Lower lobe of right lung (tissue), 2 donors: ENCODE results near the gene PTPRN2. TPM values are rescaled to one million over a fixed set of nuclear protein-coding genes. Genes with fewer than 3 reads are reported as not detected.
A peak's percentile ranks its signal among the peaks of the same experiment; 100 is the strongest.

Experiments used
- ATAC-seq, 2 donors: fragments of 200-7000 bp; cut with Tn5 transposase; one replicate each; pipeline ENCODE4 v1.9.1; 2020 to 2022; ENCODE audit warnings: mild to moderate bottlenecking in 2 of 2, moderate library complexity in 2 of 2
- DNase-seq: peaks from one replicate; pipeline ENCODE4 v3.0.0-alpha.2; 2020
- H3K27ac ChIP-seq: fragments of 200-600 bp; one replicate; pipeline ENCODE4 v1.8.0; 2022
- H3K27me3 ChIP-seq: fragments of 200-600 bp; one replicate; pipeline ENCODE4 v1.8.0; 2022; ENCODE audit warnings: low read depth
- H3K36me3 ChIP-seq: fragments of 200-600 bp; one replicate; pipeline ENCODE4 v1.8.0; 2022; ENCODE audit warnings: mild to moderate bottlenecking
- H3K4me1 ChIP-seq: fragments of 200-600 bp; one replicate; pipeline ENCODE4 v1.8.0; 2022
- H3K4me3 ChIP-seq: fragments of 200-600 bp; one replicate; pipeline ENCODE4 v1.8.0; 2022; ENCODE audit warnings: mild to moderate bottlenecking
- H3K9me3 ChIP-seq: fragments of 200-600 bp; one replicate; pipeline ENCODE4 v1.8.0; 2022
- intact Hi-C: fragments of 100-400 bp; cut with DNase I; formaldehyde crosslinking; loops from one replicate; pipeline ENCODE4 v1.11.0; 2022
- total RNA-seq: library from RNA; stranded (reverse); fragmentation: NEBNext Ultra II Directional; extraction: Animal tissue kit (Norgen Biotek cat#: 25700); gene quantifications from one replicate; pipeline ENCODE4 v1.2.1, GENCODE V29; 2021
- TF ChIP-seq, protein P1 (sequence below): fragments of 200-600 bp; IDR thresholded peaks from one replicate; pipeline ENCODE4 v1.8.0; 2022; ENCODE audit warnings: antibody characterized with exemption, mild to moderate bottlenecking
- donor health status: DM: no; HTN: yes; CAD: no; lungs with severe emphysema.

Gene PTPRN2
- total RNA-seq, 1 donor from 2014 or later, result 6.8 TPM

DNA sequence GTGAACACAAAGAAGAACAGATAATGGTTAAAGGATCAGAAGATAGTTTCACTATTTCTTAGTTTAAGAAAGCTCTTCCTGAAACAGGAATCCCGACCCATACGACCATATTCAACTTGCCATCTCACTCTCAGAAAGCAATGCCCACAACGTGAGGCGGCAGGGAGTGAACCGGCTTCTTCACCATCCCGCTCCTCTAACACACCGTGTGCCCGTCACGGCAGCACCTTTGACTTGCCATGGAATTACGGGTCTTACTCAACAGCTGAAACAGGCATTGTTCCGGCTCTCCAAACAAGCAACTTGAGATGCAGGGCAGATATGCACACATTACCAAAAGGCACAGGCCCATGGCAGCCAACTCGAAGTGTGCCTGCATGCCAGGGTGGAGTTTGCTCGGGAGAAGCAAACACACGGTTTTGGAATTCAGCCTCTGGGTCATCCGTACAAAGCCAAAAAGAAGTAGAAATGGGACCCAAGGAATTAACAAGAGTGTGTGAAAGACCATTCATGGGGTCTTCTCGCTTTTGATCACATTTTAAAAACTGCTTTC, 957.2 kb downstream of the PTPRN2 start:
- ATAC-seq (no peak), DNase-seq (no peak)
- intact Hi-C loops, result no loop called here
- no peak overlapping the region for H3K4me3 ChIP-seq
- H3K27ac ChIP-seq, result no peak overlapping the region
- no peaks in the 10 kb centered on the region for H3K9me3 ChIP-seq
- TF ChIP-seq, protein P1, sequence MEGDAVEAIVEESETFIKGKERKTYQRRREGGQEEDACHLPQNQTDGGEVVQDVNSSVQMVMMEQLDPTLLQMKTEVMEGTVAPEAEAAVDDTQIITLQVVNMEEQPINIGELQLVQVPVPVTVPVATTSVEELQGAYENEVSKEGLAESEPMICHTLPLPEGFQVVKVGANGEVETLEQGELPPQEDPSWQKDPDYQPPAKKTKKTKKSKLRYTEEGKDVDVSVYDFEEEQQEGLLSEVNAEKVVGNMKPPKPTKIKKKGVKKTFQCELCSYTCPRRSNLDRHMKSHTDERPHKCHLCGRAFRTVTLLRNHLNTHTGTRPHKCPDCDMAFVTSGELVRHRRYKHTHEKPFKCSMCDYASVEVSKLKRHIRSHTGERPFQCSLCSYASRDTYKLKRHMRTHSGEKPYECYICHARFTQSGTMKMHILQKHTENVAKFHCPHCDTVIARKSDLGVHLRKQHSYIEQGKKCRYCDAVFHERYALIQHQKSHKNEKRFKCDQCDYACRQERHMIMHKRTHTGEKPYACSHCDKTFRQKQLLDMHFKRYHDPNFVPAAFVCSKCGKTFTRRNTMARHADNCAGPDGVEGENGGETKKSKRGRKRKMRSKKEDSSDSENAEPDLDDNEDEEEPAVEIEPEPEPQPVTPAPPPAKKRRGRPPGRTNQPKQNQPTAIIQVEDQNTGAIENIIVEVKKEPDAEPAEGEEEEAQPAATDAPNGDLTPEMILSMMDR, result no peak
- H3K36me3 ChIP-seq, result no peaks in the 10 kb centered on the region
- H3K27me3 ChIP-seq, result peaks cover 5% of the 10 kb centered on the region
- H3K4me1 ChIP-seq, result no peaks in the 10 kb centered on the region

DNA sequence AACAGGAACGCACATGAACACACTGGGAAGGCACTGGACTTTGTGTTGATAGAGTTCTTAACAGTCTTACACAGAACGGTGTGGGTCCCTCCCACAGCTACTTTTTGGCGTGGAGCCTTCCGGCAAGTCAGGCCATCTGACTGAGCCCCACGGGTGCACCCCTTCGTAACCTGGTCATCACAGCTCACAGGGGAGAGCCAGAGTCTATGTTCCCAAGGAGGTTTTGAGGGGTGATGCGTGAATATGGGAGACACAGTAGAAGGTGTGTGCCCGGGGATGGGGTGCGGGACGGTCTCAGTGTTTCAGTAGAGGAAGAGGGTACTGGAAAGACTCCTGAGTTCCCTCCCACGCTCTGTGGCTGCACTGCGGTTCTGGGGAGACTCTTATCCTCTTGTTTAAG, 959.2 kb downstream of the PTPRN2 start:
- ATAC-seq (no peak), DNase-seq (no peak)
- H3K27me3 ChIP-seq, result peaks cover 1% of the 10 kb centered on the region
- H3K4me1 ChIP-seq, result no peaks in the 10 kb centered on the region
- intact Hi-C loops, result no loop called here
- H3K36me3 ChIP-seq, result no peaks in the 10 kb centered on the region
- no peak overlapping the region for H3K27ac ChIP-seq
- TF ChIP-seq, protein P1, result no peak
- H3K9me3 ChIP-seq, result no peaks in the 10 kb centered on the region
- no peak overlapping the region for H3K4me3 ChIP-seq

DNA sequence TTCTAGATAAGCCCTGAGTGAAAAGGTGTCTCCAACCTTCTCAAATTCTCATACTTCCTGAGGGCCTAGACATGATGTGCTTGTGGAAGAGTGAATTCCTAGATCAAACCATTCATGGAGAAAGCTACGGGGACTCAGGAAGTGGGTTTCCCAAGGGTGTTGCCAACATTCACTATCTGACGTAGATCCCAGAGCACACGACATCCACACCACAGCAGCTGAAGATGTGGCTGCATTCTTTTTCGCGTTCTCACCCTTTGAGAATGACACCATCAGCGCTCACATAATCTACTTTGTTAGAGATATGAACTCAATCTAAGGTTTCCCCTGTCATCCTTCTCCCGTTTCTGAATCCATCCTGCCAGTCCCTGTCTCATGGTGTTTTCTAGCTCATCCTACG, 960.0 kb downstream of the PTPRN2 start:
- Histone ChIP-seq H3K27ac (no peak overlapping the region), H3K9me3 (no peaks in the 10 kb centered on the region), H3K27me3 (no peaks in the 10 kb centered on the region), H3K4me1 (no peaks in the 10 kb centered on the region), H3K4me3 (no peak overlapping the region), H3K36me3 (no peaks in the 10 kb centered on the region)
- ATAC-seq, result no peak
- no peak for DNase-seq
- intact Hi-C loops, result no loop called here
- TF ChIP-seq, protein P1, result no peak

DNA sequence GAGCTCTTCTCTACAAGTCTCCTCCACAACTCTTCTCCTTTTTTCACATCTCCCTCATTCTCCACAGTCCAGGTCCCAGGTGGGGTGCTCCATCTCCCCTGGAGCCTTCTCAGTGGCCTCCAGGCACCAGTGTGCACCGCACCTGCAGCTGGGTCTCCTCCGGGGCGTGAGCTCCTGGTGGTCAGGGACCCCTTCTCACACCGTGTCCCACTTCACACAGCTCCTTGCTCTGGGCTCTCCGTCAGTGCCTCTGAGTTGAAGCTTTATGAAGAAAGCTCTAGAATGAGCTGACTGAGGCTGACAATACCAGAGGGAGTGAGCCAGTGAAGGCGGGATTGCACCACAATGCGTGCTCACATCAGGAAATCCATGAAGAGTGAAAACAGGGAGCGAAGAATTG, 960.6 kb downstream of the PTPRN2 start:
- H3K4me3 ChIP-seq, result no peak overlapping the region
- TF ChIP-seq, protein P1, result no peak
- peak in 1 of 2 donors; percentile 27 for ATAC-seq
- H3K27ac ChIP-seq, result no peak overlapping the region
- H3K36me3 ChIP-seq, result no peaks in the 10 kb centered on the region
- no peaks in the 10 kb centered on the region for H3K4me1 ChIP-seq
- intact Hi-C loops, result no loop called here
- no peaks in the 10 kb centered on the region for H3K9me3 ChIP-seq
- DNase-seq, result no peak
- no peaks in the 10 kb centered on the region for H3K27me3 ChIP-seq

DNA sequence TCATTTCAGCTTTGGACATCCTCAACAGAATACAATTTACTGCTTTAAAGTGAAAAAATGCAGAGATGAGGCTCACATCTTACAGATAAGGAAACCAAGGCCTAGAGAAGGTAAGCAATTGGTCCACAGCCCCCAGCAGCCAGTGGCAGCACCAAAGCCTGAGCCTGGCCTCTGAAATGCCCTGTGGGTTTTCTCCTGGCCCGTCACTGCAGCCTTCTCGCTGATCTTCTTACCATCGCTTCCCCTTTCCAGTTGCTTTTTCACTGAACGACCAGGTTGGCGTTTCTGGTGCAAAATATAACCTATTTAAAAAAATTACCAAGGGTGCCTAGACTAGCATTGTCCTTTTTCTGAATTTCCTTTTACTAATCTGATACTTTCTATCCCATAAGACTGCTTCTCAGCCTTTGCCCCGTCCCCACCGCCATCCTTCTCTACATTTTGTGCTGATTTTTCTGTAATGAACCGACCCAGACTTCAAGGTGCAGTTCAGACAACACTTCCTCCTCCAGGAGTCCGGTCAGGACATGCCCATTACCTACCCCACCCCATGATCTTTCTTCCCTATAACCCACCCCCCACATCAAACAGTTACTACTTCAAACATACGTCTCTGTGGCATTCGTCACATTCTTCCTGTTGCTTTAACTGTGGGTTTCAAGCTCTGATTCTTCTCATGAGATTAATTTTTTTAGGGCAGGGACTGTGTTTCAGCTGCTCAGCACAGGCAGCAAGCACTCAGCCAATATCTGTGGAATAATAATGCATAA, 961.5 kb downstream of the PTPRN2 start:
- DNase-seq, result no peak
- no peak for ATAC-seq
- H3K4me3 ChIP-seq, result no peak overlapping the region
- TF ChIP-seq, protein P1, result no peak
- intact Hi-C loops, result no loop called here
- no peaks in the 10 kb centered on the region for H3K27me3 ChIP-seq
- H3K9me3 ChIP-seq, result no peaks in the 10 kb centered on the region
- H3K27ac ChIP-seq, result no peak overlapping the region
- no peaks in the 10 kb centered on the region for H3K36me3 ChIP-seq
- H3K4me1 ChIP-seq, result no peaks in the 10 kb centered on the region
